ENCODE data around the gene VDAC1. TPM values are rescaled to one million over a fixed set of nuclear protein-coding genes. Genes with fewer than 3 reads are reported as not detected.
A peak's percentile ranks its signal among the peaks of the same experiment; 100 is the strongest.

VDAC1 gene
- total and polyA plus RNA-seq, 12 donors, result 229 to 609 (median 529) TPM

DNA sequence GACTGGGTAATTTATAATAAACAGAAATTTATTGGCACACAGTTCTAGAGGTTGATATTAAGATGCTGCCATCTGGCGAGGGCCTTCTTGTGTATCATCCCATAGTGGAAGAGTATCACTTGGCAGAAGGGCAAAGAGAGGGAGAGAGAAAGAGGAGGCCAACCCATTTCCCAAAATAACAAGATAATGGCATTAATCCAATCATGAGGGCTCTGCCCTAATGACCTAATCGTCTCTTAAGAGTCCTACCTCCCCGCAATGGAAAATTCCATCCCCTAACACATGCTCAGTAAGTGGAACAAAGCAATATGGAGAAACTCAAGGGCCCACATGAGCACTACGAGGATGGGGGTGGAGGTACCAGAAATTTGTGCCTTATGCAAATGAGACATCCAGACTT is 17.6 kb upstream of the VDAC1 start:
- H3K27ac ChIP-seq, result peak overlapping the region in 1 of 10 donors; percentile 39
- TF ChIP-seq, protein P1, sequence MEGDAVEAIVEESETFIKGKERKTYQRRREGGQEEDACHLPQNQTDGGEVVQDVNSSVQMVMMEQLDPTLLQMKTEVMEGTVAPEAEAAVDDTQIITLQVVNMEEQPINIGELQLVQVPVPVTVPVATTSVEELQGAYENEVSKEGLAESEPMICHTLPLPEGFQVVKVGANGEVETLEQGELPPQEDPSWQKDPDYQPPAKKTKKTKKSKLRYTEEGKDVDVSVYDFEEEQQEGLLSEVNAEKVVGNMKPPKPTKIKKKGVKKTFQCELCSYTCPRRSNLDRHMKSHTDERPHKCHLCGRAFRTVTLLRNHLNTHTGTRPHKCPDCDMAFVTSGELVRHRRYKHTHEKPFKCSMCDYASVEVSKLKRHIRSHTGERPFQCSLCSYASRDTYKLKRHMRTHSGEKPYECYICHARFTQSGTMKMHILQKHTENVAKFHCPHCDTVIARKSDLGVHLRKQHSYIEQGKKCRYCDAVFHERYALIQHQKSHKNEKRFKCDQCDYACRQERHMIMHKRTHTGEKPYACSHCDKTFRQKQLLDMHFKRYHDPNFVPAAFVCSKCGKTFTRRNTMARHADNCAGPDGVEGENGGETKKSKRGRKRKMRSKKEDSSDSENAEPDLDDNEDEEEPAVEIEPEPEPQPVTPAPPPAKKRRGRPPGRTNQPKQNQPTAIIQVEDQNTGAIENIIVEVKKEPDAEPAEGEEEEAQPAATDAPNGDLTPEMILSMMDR (IDR thresholded peaks at IDR 0.05), result peak in 4 of 9 donors; percentile 4 to 32 (median 28)
- intact Hi-C loops (cut with DNase I), result no loop called here
- H3K36me3 ChIP-seq, result no peaks in the 10 kb centered on the region
- DNase-seq (no peak), ATAC-seq (peak; percentile 16 to 85 (median 74))
- H3K4me3 ChIP-seq, result no peak overlapping the region
- peaks cover 0 to 26% (median 0%) of the 10 kb centered on the region in 9 donors for H3K4me1 ChIP-seq
- no peaks in the 10 kb centered on the region for H3K9me3 ChIP-seq
- peaks cover 0 to 12% (median 0%) of the 10 kb centered on the region in 7 donors for H3K27me3 ChIP-seq
- 28 to 44% methylated on average over 4 of the region's 4 CpGs for WGBS, 2 donors

DNA sequence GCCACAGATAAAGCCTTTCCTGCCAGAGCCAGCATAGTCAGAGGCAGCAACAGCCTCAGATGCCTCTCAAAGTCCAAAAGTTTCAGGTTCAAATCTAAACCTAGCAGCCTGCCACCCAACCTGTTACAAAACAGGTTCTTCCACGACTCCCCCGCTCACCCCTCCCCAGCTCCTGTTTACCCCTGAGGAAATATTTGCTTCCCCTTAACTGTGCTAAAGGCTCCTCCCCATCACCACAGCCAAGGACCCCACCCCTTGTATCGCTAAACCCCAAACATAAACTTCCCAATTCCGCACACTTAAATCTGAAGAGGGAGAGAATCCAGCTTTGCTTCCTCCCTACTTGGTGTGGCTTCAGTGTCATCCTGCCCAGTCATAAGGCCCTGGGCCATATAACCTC is 15.4 kb upstream of the VDAC1 start:
- TF ChIP-seq, protein P1 (IDR thresholded peaks at IDR 0.05), result no peak
- Histone ChIP-seq H3K27me3 (peaks cover 0 to 7% (median 0%) of the 10 kb centered on the region in 7 donors), H3K4me3 (no peak overlapping the region), H3K9me3 (no peaks in the 10 kb centered on the region), H3K36me3 (no peaks in the 10 kb centered on the region), H3K4me1 (peaks cover 0 to 37% (median 0%) of the 10 kb centered on the region in 9 donors), H3K27ac (no peak overlapping the region)
- WGBS, 2 donors, result 70 to 80% methylated on average over 4 of the region's 4 CpGs
- no peak for ATAC-seq
- intact Hi-C loops (cut with DNase I), result no loop called here
- DNase-seq, result no peak

DNA sequence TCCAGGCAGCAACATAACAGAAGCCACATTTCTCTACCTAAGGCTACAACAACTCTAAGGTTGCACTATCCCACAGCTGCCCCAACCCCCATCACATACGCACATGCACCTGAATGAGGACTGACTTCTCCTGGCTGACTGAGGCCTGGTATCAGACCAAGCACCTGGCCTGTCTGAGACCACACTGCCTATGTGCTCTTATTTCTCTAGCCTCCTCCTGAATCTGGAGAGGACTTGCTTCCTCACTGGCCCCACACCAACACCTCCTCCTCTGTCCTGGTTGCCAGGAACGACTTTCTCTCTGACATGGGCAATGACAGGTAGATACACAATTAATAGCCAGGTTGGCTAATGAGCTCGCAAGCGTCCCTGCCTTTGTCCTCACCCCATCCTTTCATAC is 14.9 kb upstream of the VDAC1 start:
- no peaks in the 10 kb centered on the region for H3K36me3 ChIP-seq
- ATAC-seq, result no peak
- no peak for DNase-seq
- 76 to 80% methylated on average over 4 of the region's 4 CpGs for WGBS, 2 donors
- H3K9me3 ChIP-seq, result no peaks in the 10 kb centered on the region
- TF ChIP-seq, protein P1 (IDR thresholded peaks at IDR 0.05), result no peak
- H3K27me3 ChIP-seq, result peaks cover 0 to 7% (median 0%) of the 10 kb centered on the region in 7 donors
- no peak overlapping the region for H3K4me3 ChIP-seq
- H3K27ac ChIP-seq, result peak overlapping the region in 1 of 10 donors; percentile 75
- intact Hi-C loops (cut with DNase I), result no loop called here
- H3K4me1 ChIP-seq, result peaks cover 0 to 37% (median 0%) of the 10 kb centered on the region in 9 donors

DNA sequence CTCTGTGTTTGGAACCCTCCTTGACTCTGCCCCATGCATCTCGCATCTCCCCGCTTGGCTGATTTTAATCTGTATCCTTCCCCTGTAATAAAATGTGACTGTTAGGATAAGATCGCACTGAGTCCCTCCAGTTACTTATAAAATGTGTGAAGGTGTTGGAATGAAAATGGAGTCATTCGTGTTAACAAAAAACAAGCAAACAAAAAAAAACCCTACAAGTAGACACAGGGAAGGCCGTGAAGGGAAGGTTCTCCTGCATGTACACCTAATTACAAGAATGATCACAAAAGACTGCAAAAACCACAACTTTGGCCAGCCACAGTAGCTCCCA is 14.2 kb upstream of the VDAC1 start:
- intact Hi-C loops (cut with DNase I), result no loop called here
- DNase-seq (no peak), ATAC-seq (peak in 1 of 8 donors; percentile 8)
- TF ChIP-seq, protein P1 (IDR thresholded peaks at IDR 0.05), result no peak
- H3K27me3 ChIP-seq, result peaks cover 0 to 7% (median 0%) of the 10 kb centered on the region in 7 donors
- H3K4me3 ChIP-seq, result no peak overlapping the region
- no peaks in the 10 kb centered on the region for H3K9me3 ChIP-seq
- no peaks in the 10 kb centered on the region for H3K36me3 ChIP-seq
- H3K4me1 ChIP-seq, result peaks cover 0 to 37% (median 0%) of the 10 kb centered on the region in 9 donors
- H3K27ac ChIP-seq, result peak overlapping the region in 4 of 10 donors; percentile 45 to 75 (median 74)
- 84 to 87% methylated on average over 5 of the region's 5 CpGs for WGBS, 2 donors
